HEK293 (cell line): ENCODE results near the gene DDX18.

Source experiments
- AEBP2 ChIP-seq: fragments of 450-650 bp; formaldehyde crosslinking; IDR thresholded peaks from 2 replicates; pipeline ENCODE4 v1.5.1; 2016; ENCODE audit warnings: missing biosample characterization, missing genetic modification characterization, borderline replicate concordance
- CTCF ChIP-seq: fragments of 450-650 bp; formaldehyde crosslinking; IDR thresholded peaks from 2 replicates; pipeline ENCODE4 v1.5.1; 2016; ENCODE audit warnings: missing biosample characterization, missing genetic modification characterization
- EGR2 ChIP-seq: fragments of 450-650 bp; formaldehyde crosslinking; IDR thresholded peaks from 2 replicates; pipeline ENCODE4 v1.5.1; 2016; ENCODE audit warnings: low read depth, missing biosample characterization, missing genetic modification characterization
- GLI2 ChIP-seq: fragments of 450-650 bp; formaldehyde crosslinking; IDR thresholded peaks from 2 replicates; pipeline ENCODE4; 2017; ENCODE audit warnings: missing biosample characterization, missing genetic modification characterization, low read depth, borderline replicate concordance
- KLF10 ChIP-seq: fragments of 450-650 bp; IDR thresholded peaks from 2 replicates; pipeline ENCODE4 v1.5.1; 2018; ENCODE audit warnings: missing biosample characterization, mild to moderate bottlenecking, missing genetic modification characterization
- MZF1 ChIP-seq: fragments of 450-650 bp; formaldehyde crosslinking; IDR thresholded peaks from 2 replicates; pipeline ENCODE4 v1.5.1; 2017; ENCODE audit warnings: missing biosample characterization, missing genetic modification characterization, borderline replicate concordance
- PRDM10 ChIP-seq: fragments of 450-650 bp; formaldehyde crosslinking; IDR thresholded peaks from 2 replicates; pipeline ENCODE4 v1.5.1; 2016; ENCODE audit warnings: missing biosample characterization, missing genetic modification characterization
- REST ChIP-seq: fragments of 450-650 bp; formaldehyde crosslinking; IDR thresholded peaks from 2 replicates; pipeline ENCODE4 v1.5.1; 2016; ENCODE audit warnings: missing biosample characterization, missing genetic modification characterization
- SP7 ChIP-seq: fragments of 450-650 bp; formaldehyde crosslinking; IDR thresholded peaks from 2 replicates; pipeline ENCODE4 v1.5.1; 2016; ENCODE audit warnings: missing biosample characterization, missing genetic modification characterization
- ZBTB17 ChIP-seq: fragments of 450-650 bp; formaldehyde crosslinking; IDR thresholded peaks from 2 replicates; pipeline ENCODE4 v1.5.1; 2016; ENCODE audit warnings: missing biosample characterization, missing genetic modification characterization
- ZBTB44 ChIP-seq: fragments of 450-650 bp; IDR thresholded peaks from 2 replicates; pipeline ENCODE4 v1.5.1; 2018; ENCODE audit warnings: missing biosample characterization, mild to moderate bottlenecking, missing genetic modification characterization
- ZNF19 ChIP-seq: fragments of 450-650 bp; formaldehyde crosslinking; IDR thresholded peaks from 2 replicates; pipeline ENCODE4; 2016; ENCODE audit warnings: missing biosample characterization, missing genetic modification characterization, low read depth
- ZNF266 ChIP-seq: fragments of 450-650 bp; formaldehyde crosslinking; IDR thresholded peaks from 2 replicates; pipeline ENCODE4 v1.5.1; 2016; ENCODE audit warnings: missing biosample characterization, missing genetic modification characterization, low read depth
- ZNF292 ChIP-seq: fragments of 450-650 bp; formaldehyde crosslinking; IDR thresholded peaks from 2 replicates; pipeline ENCODE4 v1.5.1; 2016; ENCODE audit warnings: low read depth, missing biosample characterization, missing genetic modification characterization, borderline replicate concordance
- ZNF366 ChIP-seq: fragments of 450-650 bp; formaldehyde crosslinking; conservative IDR thresholded peaks from 2 replicates; pipeline ENCODE4 v1.5.1; 2016; ENCODE audit warnings: missing biosample characterization, missing genetic modification characterization
- ZNF426 ChIP-seq: fragments of 450-650 bp; formaldehyde crosslinking; IDR thresholded peaks from 2 replicates; pipeline ENCODE4 v1.5.1; 2017; ENCODE audit warnings: missing biosample characterization, missing genetic modification characterization, mild to moderate bottlenecking, inconsistent platforms, moderate library complexity
- ZNF449 ChIP-seq: fragments of 450-650 bp; formaldehyde crosslinking; IDR thresholded peaks from 2 replicates; pipeline ENCODE4 v1.5.1; 2017; ENCODE audit warnings: missing biosample characterization, mild to moderate bottlenecking, missing genetic modification characterization, moderate library complexity
- ZNF514 ChIP-seq: fragments of 450-650 bp; formaldehyde crosslinking; IDR thresholded peaks from 2 replicates; pipeline ENCODE4 v1.5.1; 2016; ENCODE audit warnings: missing biosample characterization, missing genetic modification characterization
- ZNF544 ChIP-seq: fragments of 450-650 bp; formaldehyde crosslinking; IDR thresholded peaks from 2 replicates; pipeline ENCODE4 v1.5.0; 2017; ENCODE audit warnings: missing biosample characterization, missing genetic modification characterization
- ZNF692 ChIP-seq: fragments of 450-650 bp; formaldehyde crosslinking; IDR thresholded peaks from 2 replicates; pipeline ENCODE4 v1.5.1; 2016; ENCODE audit warnings: missing biosample characterization, missing genetic modification characterization
- ZNF777 ChIP-seq: fragments of 450-650 bp; formaldehyde crosslinking; IDR thresholded peaks from 2 replicates; pipeline ENCODE4 v1.5.1; 2017; ENCODE audit warnings: missing biosample characterization, missing genetic modification characterization, borderline replicate concordance
- ZXDB ChIP-seq: fragments of 450-650 bp; formaldehyde crosslinking; IDR thresholded peaks from 2 replicates; pipeline ENCODE4 v1.5.1; 2016; ENCODE audit warnings: missing biosample characterization, missing genetic modification characterization

DDX18 gene

GRCh38 chr2:117814417-117815264, at the start of gene DDX18 (continued):
- TF ChIP-seq ZBTB44 (tag by site-specific recombination) (0 out of 2 replicates have a peak, but pooled peaks have one; percentile 37), ZNF692 (tag by site-specific recombination) (peak; percentile 66; the same call in 1 of the 2 replicates), GLI2 (tag by site-specific recombination) (no peak), PRDM10 (tag by site-specific recombination) (peak; percentile 73), ZBTB17 (tag by site-specific recombination) (peak; percentile 60), SP7 (tag by site-specific recombination) (peak; percentile 80), EGR2 (tag by site-specific recombination) (no peak), CTCF (tag by site-specific recombination) (peak; percentile 99), ZNF426 (tag by site-specific recombination) (no peak), ZNF366 (tag by site-specific recombination) (no peak), MZF1 (no peak), KLF10 (0 out of 2 replicates have a peak, but pooled peaks have one; percentile 30), ZNF514 (tag by site-specific recombination) (no peak), ZNF266 (tag by site-specific recombination) (no peak), ZNF777 (tag by site-specific recombination) (no peak), ZNF19 (tag by site-specific recombination) (no peak), ZNF544 (no peak), ZNF449 (tag by site-specific recombination) (peak; percentile 75), AEBP2 (tag by site-specific recombination) (no peak), ZNF292 (tag by site-specific recombination) (no peak), REST (no peak), ZXDB (tag by site-specific recombination) (peak; percentile 80)
